IMR-90 (cell line): ENCODE data around the gene KCNT1.

ENCODE experiments used
- CEBPB ChIP-seq: IDR thresholded peaks from 2 replicates; pipeline ENCODE4 v1.6.1; 2012; ENCODE audit warnings: low read depth, low read length, improper control_type of control experiment
- CTCF ChIP-seq: conservative IDR thresholded peaks from 2 replicates; pipeline ENCODE4 v1.5.1; 2012; ENCODE audit warnings: mild to moderate bottlenecking, low read depth, low read length, improper control_type of control experiment
- MXI1 ChIP-seq: IDR thresholded peaks from 2 replicates; pipeline ENCODE4 v1.6.1; 2012; ENCODE audit warnings: low read depth, mild to moderate bottlenecking, low read length, moderate library complexity, borderline replicate concordance
- POLR2A ChIP-seq: IDR thresholded peaks from 2 replicates; pipeline ENCODE4 v1.6.1; 2012; ENCODE audit warnings: mild to moderate bottlenecking, low read depth, low read length
- RAD21 ChIP-seq: IDR thresholded peaks from 2 replicates; pipeline ENCODE4 v1.6.1; 2012; ENCODE audit warnings: low read length, improper control_type of control experiment
- SMC3 ChIP-seq: fragments of 150-350 bp; IDR thresholded peaks from 2 replicates; pipeline ENCODE4 v1.6.1; 2016; ENCODE audit warnings: low read depth, mild to moderate bottlenecking, antibody characterized with exemption, low read length, moderate library complexity
- USF2 ChIP-seq: fragments of 150-350 bp; IDR thresholded peaks from 2 replicates; pipeline ENCODE4 v1.6.1; 2017; ENCODE audit warnings: mild to moderate bottlenecking, antibody characterized with exemption, low read length, low read depth

DNA sequence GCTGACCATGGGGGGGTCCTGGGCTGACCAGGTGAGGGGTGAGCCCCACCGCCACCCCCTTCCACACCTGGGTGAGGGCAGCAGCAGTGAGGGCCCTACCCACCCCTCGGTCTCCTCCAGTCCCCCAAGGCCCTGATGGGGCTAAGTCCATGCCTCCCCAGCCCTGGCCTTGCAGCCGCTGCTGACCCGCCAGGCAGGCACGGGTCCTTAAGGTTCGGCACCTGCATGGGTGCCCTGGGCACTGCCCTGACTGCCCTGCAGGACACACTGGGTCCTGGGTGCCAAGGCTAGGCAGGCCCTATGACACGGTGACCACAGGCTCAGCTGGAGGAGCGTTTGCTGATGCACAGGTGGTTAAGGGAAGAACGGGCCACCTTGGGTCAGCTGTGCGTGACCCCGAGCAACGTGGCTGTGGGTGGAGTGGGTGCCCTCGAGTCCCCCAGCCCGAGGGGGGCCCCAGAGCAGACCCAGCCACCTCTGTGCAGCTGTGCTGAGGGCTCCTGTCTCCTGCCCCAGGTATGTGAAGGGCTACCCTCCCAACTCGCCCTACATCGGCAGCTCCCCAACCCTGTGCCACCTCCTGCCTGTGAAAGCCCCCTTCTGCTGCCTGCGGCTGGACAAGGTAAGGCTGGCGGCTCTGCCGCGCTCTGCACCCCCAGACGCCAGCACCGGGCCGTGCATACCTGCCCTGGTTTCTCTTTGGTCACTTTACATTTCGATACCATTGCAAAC, 73.0 kb downstream of the KCNT1 start:
- no peak for TF ChIP-seq CTCF
- TF ChIP-seq POLR2A: no peak
- TF ChIP-seq SMC3: no peak
- no peak for TF ChIP-seq MXI1
- no peak for TF ChIP-seq USF2
- TF ChIP-seq CEBPB: no peak
- TF ChIP-seq RAD21: no peak
